Measurements from ENCODE around the gene PYROXD2.

The PYROXD2 gene

GRCh38 chr10:98461500-98461842 lies 46.5 kb upstream of the PYROXD2 start:
- TF ChIP-seq EZH2phosphoT487 (IDR thresholded peaks at IDR 0.05; ENCODE audit: borderline replicate concordance, low read length): no peak
- no peak for TF ChIP-seq CTCF (IDR thresholded peaks at IDR 0.05; ENCODE audit: low read depth, low read length, poor library complexity, severe bottlenecking)
- H3F3A ChIP-seq (ENCODE audit: control insufficient read depth, insufficient read depth): no peaks in the 10 kb centered on the region
- H3K27me3 ChIP-seq (ENCODE audit: control insufficient read depth, low read length): peaks cover 15% of the 10 kb centered on the region
- no peaks in the 10 kb centered on the region for H3K36me3 ChIP-seq (ENCODE audit: control insufficient read depth, low read length)
- H3K79me2 ChIP-seq (ENCODE audit: control insufficient read depth, low read length): no peaks in the 10 kb centered on the region
- H3K4me1 ChIP-seq (ENCODE audit: control insufficient read depth, low read length): no peaks in the 10 kb centered on the region
- no peak overlapping the region for H3K27ac ChIP-seq (ENCODE audit: low read depth, low read length)
- H3K9me3 ChIP-seq (ENCODE audit: control insufficient read depth, insufficient read depth, low read length): no peaks in the 10 kb centered on the region
- no peak overlapping the region for H3K4me2 ChIP-seq (ENCODE audit: low read length)
- no peaks in the 10 kb centered on the region for H3K9me2 ChIP-seq (replicated peaks; ENCODE audit: control insufficient read depth, low read length)
- no peak overlapping the region for H3K4me3 ChIP-seq (ENCODE audit: low read length)
- no peaks in the 10 kb centered on the region for H4K20me1 ChIP-seq (ENCODE audit: control insufficient read depth, insufficient read depth, low read depth, low read length)

GRCh38 chr10:98460837-98461499 lies 46.0 kb upstream of the PYROXD2 start:
- Histone ChIP-seq H3K27me3 (ENCODE audit: control insufficient read depth, low read length) (peaks cover 15% of the 10 kb centered on the region), H3K4me1 (ENCODE audit: control insufficient read depth, low read length) (no peaks in the 10 kb centered on the region), H3F3A (ENCODE audit: control insufficient read depth, insufficient read depth) (no peaks in the 10 kb centered on the region), H3K27ac (ENCODE audit: low read depth, low read length) (no peak overlapping the region), H3K9me2 (replicated peaks; ENCODE audit: control insufficient read depth, low read length) (no peaks in the 10 kb centered on the region), H4K20me1 (ENCODE audit: control insufficient read depth, insufficient read depth, low read depth, low read length) (no peaks in the 10 kb centered on the region), H3K36me3 (ENCODE audit: control insufficient read depth, low read length) (no peaks in the 10 kb centered on the region), H3K9me3 (ENCODE audit: control insufficient read depth, insufficient read depth, low read length) (no peaks in the 10 kb centered on the region), H3K4me2 (ENCODE audit: low read length) (no peak overlapping the region), H3K4me3 (ENCODE audit: low read length) (no peak overlapping the region), H3K79me2 (ENCODE audit: control insufficient read depth, low read length) (no peaks in the 10 kb centered on the region)
- TF ChIP-seq CTCF (IDR thresholded peaks at IDR 0.05; ENCODE audit: low read depth, low read length, poor library complexity, severe bottlenecking) (no peak), EZH2phosphoT487 (IDR thresholded peaks at IDR 0.05; ENCODE audit: borderline replicate concordance, low read length) (no peak)

- Histone ChIP-seq H3K27me3 (ENCODE audit: control insufficient read depth, low read length) (peaks cover 6% of the 10 kb centered on the region; the same call in 1 of the 2 replicates), H3K4me3 (ENCODE audit: low read length) (no peak overlapping the region), H3F3A (ENCODE audit: control insufficient read depth, insufficient read depth) (no peaks in the 10 kb centered on the region)
Observed at GRCh38 chr10:98458809-98459784, 44.1 kb upstream of the PYROXD2 start.

More at GRCh38 chr10:98458809-98459784, 44.1 kb upstream of the PYROXD2 start:
- Histone ChIP-seq H3K4me2 (ENCODE audit: low read length) (no peak overlapping the region), H3K27ac (ENCODE audit: low read depth, low read length) (no peak overlapping the region), H4K20me1 (ENCODE audit: control insufficient read depth, insufficient read depth, low read depth, low read length) (no peaks in the 10 kb centered on the region), H3K9me3 (ENCODE audit: control insufficient read depth, insufficient read depth, low read length) (no peaks in the 10 kb centered on the region), H3K36me3 (ENCODE audit: control insufficient read depth, low read length) (no peaks in the 10 kb centered on the region), H3K79me2 (ENCODE audit: control insufficient read depth, low read length) (no peaks in the 10 kb centered on the region), H3K4me1 (ENCODE audit: control insufficient read depth, low read length) (no peaks in the 10 kb centered on the region), H3K9me2 (replicated peaks; ENCODE audit: control insufficient read depth, low read length) (no peaks in the 10 kb centered on the region)
- TF ChIP-seq CTCF (IDR thresholded peaks at IDR 0.05; ENCODE audit: low read depth, low read length, poor library complexity, severe bottlenecking) (no peak), EZH2phosphoT487 (IDR thresholded peaks at IDR 0.05; ENCODE audit: borderline replicate concordance, low read length) (no peak)
